Fibroblast of skin of abdomen (primary cell): ENCODE results near the gene SIPA1L2.

Experiments used
- DNase-seq: peaks from one replicate; pipeline ENCODE4 v3.0.0-alpha.2; 2013

The SIPA1L2 gene

GRCh38 chr1:232643251-232643650, 13.3 kb upstream of the SIPA1L2 start:
- no peak for DNase-seq

GRCh38 chr1:232641507-232641906, 11.6 kb upstream of the SIPA1L2 start:
- no peak for DNase-seq

- DNase-seq: no peak
Measured at GRCh38 chr1:232636799-232637198, 6.9 kb upstream of the SIPA1L2 start.

- DNase-seq: peak; percentile 57
Measured at GRCh38 chr1:232635778-232636356, 5.9 kb upstream of the SIPA1L2 start.

GRCh38 chr1:232635279-232635678, 5.3 kb upstream of the SIPA1L2 start:
- no peak for DNase-seq

GRCh38 chr1:232634096-232634495, 4.2 kb upstream of the SIPA1L2 start:
- no peak for DNase-seq

- no peak for DNase-seq
Measured at GRCh38 chr1:232630894-232631195, 912 bp upstream of the SIPA1L2 start.

GRCh38 chr1:232629250-232630046, 485 bp downstream of the SIPA1L2 start:
- no peak for DNase-seq

GRCh38 chr1:232628335-232629249, 1.3 kb downstream of the SIPA1L2 start:
- peak; percentile 36 for DNase-seq

- peak; percentile 15 for DNase-seq
Measured at GRCh38 chr1:232627645-232628334, 2.1 kb downstream of the SIPA1L2 start.

GRCh38 chr1:232627171-232627570, 2.8 kb downstream of the SIPA1L2 start:
- DNase-seq: no peak

GRCh38 chr1:232626452-232626851, 3.5 kb downstream of the SIPA1L2 start:
- DNase-seq: no peak

GRCh38 chr1:232625319-232625868, 4.5 kb downstream of the SIPA1L2 start:
- DNase-seq: no peak

GRCh38 chr1:232624546-232625281, 5.2 kb downstream of the SIPA1L2 start:
- no peak for DNase-seq

GRCh38 chr1:232622981-232623380, 7.0 kb downstream of the SIPA1L2 start:
- DNase-seq: no peak

- no peak for DNase-seq
Measured at GRCh38 chr1:232622378-232622777, 7.6 kb downstream of the SIPA1L2 start.

- DNase-seq: no peak
Measured at GRCh38 chr1:232621050-232621449, 8.9 kb downstream of the SIPA1L2 start.

- peak; percentile 67 for DNase-seq
Measured at GRCh38 chr1:232620356-232620969, 9.5 kb downstream of the SIPA1L2 start.

- no peak for DNase-seq
Measured at GRCh38 chr1:232617237-232617636, 12.7 kb downstream of the SIPA1L2 start.

- DNase-seq: no peak
Measured at GRCh38 chr1:232615306-232615800, 14.6 kb downstream of the SIPA1L2 start.

- DNase-seq: no peak
Measured at GRCh38 chr1:232614811-232615210, 15.1 kb downstream of the SIPA1L2 start.
